ENCODE data around the gene C22orf39. TPM values are rescaled to one million over a fixed set of nuclear protein-coding genes. Genes with fewer than 3 reads are reported as not detected.
"Not testable (repeated sequence)": the region's sequence is repeated elsewhere in the genome, so short reads cannot be mapped to it uniquely, and the experiment has no call there.

C22orf39 gene
- total RNA-seq, 6 experiments from 2014 or later: 9.8 to 15.7 (median 12.5) TPM

DNA sequence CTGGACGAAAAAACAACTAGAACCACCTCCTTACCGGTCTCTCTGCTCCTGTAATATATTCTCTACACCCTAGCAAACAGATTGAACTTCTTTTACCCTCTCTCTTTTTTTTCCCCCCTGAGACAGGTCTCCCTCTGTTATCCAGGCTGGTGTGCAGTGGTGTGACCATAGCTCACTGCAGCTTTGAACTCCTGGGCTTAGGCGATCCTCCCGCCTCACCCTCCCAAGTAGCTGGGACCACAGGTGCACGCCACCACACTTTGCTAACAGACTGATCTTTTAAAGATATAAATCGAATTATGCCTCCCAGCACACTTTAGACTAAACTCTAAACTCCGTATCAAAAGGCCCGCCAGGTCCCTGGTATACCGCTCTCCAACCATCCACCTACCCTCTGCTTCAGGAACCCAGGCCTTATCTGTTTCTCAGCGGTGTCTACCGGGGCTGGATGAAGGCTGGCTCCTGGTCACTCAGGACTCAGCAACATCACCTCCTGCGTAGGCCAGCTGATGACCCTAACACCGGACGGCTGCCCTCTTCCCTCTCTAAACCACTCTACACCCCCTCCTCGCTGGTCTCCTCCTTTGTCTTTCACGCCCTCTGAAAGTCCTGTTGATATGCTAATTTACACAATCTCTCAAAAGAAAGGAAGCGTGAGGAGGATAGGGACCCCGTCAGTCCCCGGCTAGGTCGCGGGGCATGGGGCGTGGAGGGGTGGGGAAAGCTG, 745 bp downstream of the C22orf39 start:
- 23% methylated on average over 21 of the region's 22 CpGs for WGBS (ENCODE audit: insufficient coverage, low coverage, low lambda C conversion rate, missing lambda C conversion rate)
- peak overlapping the region; percentile 82 to 98 (median 92) for H3K27ac ChIP-seq
- H3K4me3 ChIP-seq: peak overlapping the region; percentile 78 to 86 (median 85)
- no peaks in the 10 kb centered on the region for H3K27me3 ChIP-seq
- ATAC-seq (peak; percentile 10 to 31 (median 18)), DNase-seq (no peak)
- peaks cover 0 to 14% (median 6%) of the 10 kb centered on the region in 4 donors for H3K4me1 ChIP-seq
- H3K36me3 ChIP-seq: peaks cover 0 to 29% (median 4%) of the 10 kb centered on the region in 4 donors
- TF ChIP-seq, protein P1, sequence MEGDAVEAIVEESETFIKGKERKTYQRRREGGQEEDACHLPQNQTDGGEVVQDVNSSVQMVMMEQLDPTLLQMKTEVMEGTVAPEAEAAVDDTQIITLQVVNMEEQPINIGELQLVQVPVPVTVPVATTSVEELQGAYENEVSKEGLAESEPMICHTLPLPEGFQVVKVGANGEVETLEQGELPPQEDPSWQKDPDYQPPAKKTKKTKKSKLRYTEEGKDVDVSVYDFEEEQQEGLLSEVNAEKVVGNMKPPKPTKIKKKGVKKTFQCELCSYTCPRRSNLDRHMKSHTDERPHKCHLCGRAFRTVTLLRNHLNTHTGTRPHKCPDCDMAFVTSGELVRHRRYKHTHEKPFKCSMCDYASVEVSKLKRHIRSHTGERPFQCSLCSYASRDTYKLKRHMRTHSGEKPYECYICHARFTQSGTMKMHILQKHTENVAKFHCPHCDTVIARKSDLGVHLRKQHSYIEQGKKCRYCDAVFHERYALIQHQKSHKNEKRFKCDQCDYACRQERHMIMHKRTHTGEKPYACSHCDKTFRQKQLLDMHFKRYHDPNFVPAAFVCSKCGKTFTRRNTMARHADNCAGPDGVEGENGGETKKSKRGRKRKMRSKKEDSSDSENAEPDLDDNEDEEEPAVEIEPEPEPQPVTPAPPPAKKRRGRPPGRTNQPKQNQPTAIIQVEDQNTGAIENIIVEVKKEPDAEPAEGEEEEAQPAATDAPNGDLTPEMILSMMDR (IDR thresholded peaks at IDR 0.05): no peak
- no peak for TF ChIP-seq POLR2A (IDR thresholded peaks at IDR 0.05)
- intact Hi-C loops (cut with DNase I): no loop called here
- no peaks in the 10 kb centered on the region for H3K9me3 ChIP-seq

DNA sequence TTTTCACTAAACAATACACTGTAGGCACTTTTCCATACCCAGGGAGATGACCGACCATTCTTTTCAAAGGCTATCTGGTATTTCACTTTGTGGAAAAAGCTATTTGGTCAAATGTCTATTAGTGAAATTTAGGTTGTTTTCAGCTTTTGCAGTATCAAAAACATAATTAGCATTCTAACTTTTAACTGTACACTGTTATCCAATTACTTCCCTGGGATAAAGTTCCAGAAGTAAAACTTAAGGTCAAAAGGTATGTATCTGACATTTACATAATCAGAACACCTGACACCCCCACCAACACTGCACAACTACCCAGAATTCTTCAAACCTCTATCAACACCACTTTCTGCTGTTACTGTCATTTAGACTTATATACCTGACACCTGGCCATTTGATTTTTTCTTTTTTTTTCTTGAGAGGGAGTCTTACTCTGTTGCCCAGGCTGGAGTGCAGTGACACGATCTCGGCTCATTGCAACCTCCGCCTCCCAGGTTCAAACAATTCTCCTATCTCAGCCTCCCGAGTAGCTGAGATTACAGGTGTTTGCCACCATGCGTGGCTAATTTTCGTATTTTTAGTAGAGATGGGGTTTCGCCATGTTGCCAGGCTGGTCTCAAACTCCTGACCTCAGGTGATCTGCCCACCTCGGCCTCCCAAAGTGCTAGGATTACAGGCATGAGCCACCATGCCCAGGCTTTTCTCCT, 2.1 kb downstream of the C22orf39 start:
- H3K27me3 ChIP-seq; H3K4me3 ChIP-seq; intact Hi-C loops (cut with DNase I); H3K27ac ChIP-seq; DNase-seq; H3K9me3 ChIP-seq; ATAC-seq: not testable (repeated sequence)
- H3K36me3 ChIP-seq: peaks cover 0 to 16% (median 4%) of the 10 kb centered on the region in 4 donors
- 85% methylated on average over 9 of the region's 9 CpGs for WGBS (ENCODE audit: insufficient coverage, low coverage, low lambda C conversion rate, missing lambda C conversion rate)
- H3K4me1 ChIP-seq: peaks cover 0 to 18% (median 9%) of the 10 kb centered on the region in 4 donors

DNA sequence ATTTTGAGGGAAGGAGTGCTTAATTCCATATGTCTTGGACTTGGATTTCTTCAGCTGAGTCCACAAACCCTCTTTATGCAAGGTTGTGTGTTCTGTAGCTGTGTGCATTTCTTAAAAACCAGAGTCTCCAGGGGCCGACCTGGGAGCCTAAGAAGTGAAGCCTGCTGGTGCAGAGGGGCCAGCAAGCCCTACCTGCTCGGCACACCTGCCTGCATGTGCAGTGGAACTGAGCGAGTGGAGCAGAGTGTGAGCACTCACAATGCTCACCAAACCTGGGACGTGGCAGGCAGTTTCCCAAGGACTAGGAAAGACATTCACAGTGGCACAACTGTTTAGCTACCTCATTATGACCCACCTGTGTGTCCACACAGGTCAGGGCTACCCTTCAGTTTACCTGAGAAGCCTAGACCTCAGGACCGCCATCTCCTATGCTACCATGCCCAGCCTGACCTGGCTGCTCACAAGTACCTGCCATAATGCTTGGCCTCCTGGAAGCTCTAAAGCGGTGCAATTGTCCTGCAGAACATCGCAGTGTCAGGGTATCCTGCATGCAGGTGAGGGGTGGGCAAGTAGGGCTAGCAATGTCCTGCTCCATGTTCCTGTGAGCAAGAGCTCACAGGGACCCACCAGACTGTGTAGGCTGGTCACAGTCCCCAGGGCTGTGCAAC, 3.8 kb downstream of the C22orf39 start:
- no peak for TF ChIP-seq POLR2A (IDR thresholded peaks at IDR 0.05)
- TF ChIP-seq, protein P1 (IDR thresholded peaks at IDR 0.05): no peak
- DNase-seq (no peak), ATAC-seq (no peak)
- peaks cover 0 to 14% (median 4%) of the 10 kb centered on the region in 4 donors for H3K36me3 ChIP-seq
- intact Hi-C loops (cut with DNase I): no loop called here
- H3K4me1 ChIP-seq: peaks cover 0 to 22% (median 9%) of the 10 kb centered on the region in 4 donors
- H3K9me3 ChIP-seq: no peaks in the 10 kb centered on the region
- no peak overlapping the region for H3K27ac ChIP-seq
- no peaks in the 10 kb centered on the region for H3K27me3 ChIP-seq
- WGBS (ENCODE audit: insufficient coverage, low coverage, low lambda C conversion rate, missing lambda C conversion rate): no CpG with 5 or more reads among the region's 7 CpGs
- no peak overlapping the region for H3K4me3 ChIP-seq

DNA sequence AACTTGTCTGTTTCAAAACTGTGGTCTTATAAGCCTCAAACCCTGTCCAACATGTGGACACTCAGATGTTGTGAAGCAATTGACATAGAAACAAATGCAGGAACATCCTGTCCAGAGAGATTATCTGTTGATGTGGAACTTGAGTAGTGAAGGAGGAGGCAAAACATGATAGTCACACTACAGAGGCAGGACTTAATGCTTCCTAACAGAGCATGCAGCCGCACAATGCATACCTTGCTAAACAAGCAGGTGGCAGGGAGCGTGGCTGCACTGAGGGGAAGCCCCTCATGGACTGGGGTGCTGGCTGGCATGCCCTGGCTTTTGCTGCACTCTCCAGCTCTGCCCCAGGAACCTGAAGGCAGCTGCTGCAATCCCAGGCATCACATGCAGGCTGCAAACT, 5.3 kb downstream of the C22orf39 start:
- intact Hi-C loops (cut with DNase I): no loop called here
- no CpG with 5 or more reads among the region's 2 CpGs for WGBS (ENCODE audit: insufficient coverage, low coverage, low lambda C conversion rate, missing lambda C conversion rate)
- Histone ChIP-seq H3K4me1 (peaks cover 0 to 22% (median 9%) of the 10 kb centered on the region in 4 donors), H3K36me3 (peaks cover 0 to 14% (median 4%) of the 10 kb centered on the region in 4 donors), H3K27ac (no peak overlapping the region), H3K4me3 (no peak overlapping the region), H3K9me3 (no peaks in the 10 kb centered on the region), H3K27me3 (no peaks in the 10 kb centered on the region)
- no peak for TF ChIP-seq POLR2A (IDR thresholded peaks at IDR 0.05)
- TF ChIP-seq, protein P1 (IDR thresholded peaks at IDR 0.05): no peak
- no peak for DNase-seq
- ATAC-seq: no peak
